GM13976 (cell line): Measurements from ENCODE around the gene DIPK2A.

Experiments used
- DNase-seq: peaks from one replicate; pipeline ENCODE4 v3.0.0; 2012; ENCODE audit warnings: low spot score
- CTCF ChIP-seq: IDR thresholded peaks from 2 replicates; pipeline ENCODE4 v1.5.1; 2012; ENCODE audit warnings: borderline replicate concordance, mild to moderate bottlenecking; ENCODE audit not compliant: insufficient read depth; ENCODE audit errors: extremely low read depth, missing control alignments, control extremely low read depth
- in situ Hi-C: fragments of 300-500 bp; cut with MboI; formaldehyde crosslinking; loops from one replicate; pipeline ENCODE4 v1.12.0; 2022; ENCODE audit warnings: low sequenced_read_pairs, mixed read lengths, inconsistent platforms; ENCODE audit not compliant: unreplicated experiment

Gene DIPK2A

GRCh38 chr3:143958966-143959365 is 12.7 kb upstream of the DIPK2A start:
- in situ Hi-C loops, result no loop called here
- no peak for TF ChIP-seq CTCF
- DNase-seq, result no peak

- in situ Hi-C loops, result no loop called here
- TF ChIP-seq CTCF, result no peak
- no peak for DNase-seq
Observed at GRCh38 chr3:143961342-143961741, 10.3 kb upstream of the DIPK2A start.

GRCh38 chr3:143963946-143964345 is 7.7 kb upstream of the DIPK2A start:
- TF ChIP-seq CTCF, result no peak
- DNase-seq, result no peak
- in situ Hi-C loops, result no loop called here

- TF ChIP-seq CTCF, result no peak
- in situ Hi-C loops, result no loop called here
- DNase-seq, result peak; percentile 55
Observed at GRCh38 chr3:143970773-143971358, 757 bp upstream of the DIPK2A start.

GRCh38 chr3:143972155-143972504 is 507 bp downstream of the DIPK2A start:
- in situ Hi-C loops, result no loop called here
- no peak for TF ChIP-seq CTCF
- no peak for DNase-seq

GRCh38 chr3:143972505-143973258 is 1.1 kb downstream of the DIPK2A start:
- in situ Hi-C loops, result no loop called here
- TF ChIP-seq CTCF, result peak; percentile 53
- DNase-seq, result peak; percentile 66
